ENCODE results near the gene APOBEC3B. TPM values are rescaled to one million over a fixed set of nuclear protein-coding genes. Genes with fewer than 3 reads are reported as not detected.
"Not testable (repeated sequence)": the region's sequence is repeated elsewhere in the genome, so short reads cannot be mapped to it uniquely, and the experiment has no call there.

Gene APOBEC3B
- total and polyA plus RNA-seq, 2 donors (not counting 3 experiments of a cell fraction or from before 2014, with no cell fraction given) = 10.3 to 19.9 TPM

- H3K4me1 ChIP-seq (ENCODE audit: control insufficient read depth, extremely low read depth, insufficient read depth, low read length) = peaks cover 3% of the 10 kb centered on the region
- no peaks in the 10 kb centered on the region for H3K27me3 ChIP-seq (ENCODE audit: control insufficient read depth in 2 of 2, insufficient read depth in 2 of 2, low read length in 2 of 2)
- ChIA-PET CTCF (interaction anchor here (1.1 kb wide), 1 partner anchor 143 kb away, joined by 3 read pairs; no protein-coding TSS in a partner anchor), POLR2A (no interaction called here)
- TF ChIP-seq GATA2 (IDR thresholded peaks at IDR 0.05; ENCODE audit: insufficient read depth, insufficient read length, low read depth, low read length) = no peak
- no peak for TF ChIP-seq POLR2A (IDR thresholded peaks at IDR 0.05; ENCODE audit: low read depth, low read length)
- TF ChIP-seq MYC (IDR thresholded peaks at IDR 0.05; ENCODE audit: low read depth, low read length) = no peak
- TF ChIP-seq MAX (IDR thresholded peaks at IDR 0.05; ENCODE audit: insufficient read depth, insufficient read length) = no peak
- no peak for TF ChIP-seq JUN (IDR thresholded peaks at IDR 0.05; ENCODE audit: borderline replicate concordance, insufficient read depth, insufficient read length, low read depth)
- no peak for TF ChIP-seq FOS (IDR thresholded peaks at IDR 0.05; ENCODE audit: borderline replicate concordance, insufficient read depth, low read length)
- TF ChIP-seq EZH2 (IDR thresholded peaks at IDR 0.05; ENCODE audit: borderline replicate concordance, low read depth, low read length, severe bottlenecking) = no peak
- TF ChIP-seq POLR2AphosphoS5 (IDR thresholded peaks at IDR 0.05; ENCODE audit: insufficient read depth, low read depth, low read length) = no peak
- no peak for TF ChIP-seq CTCF (IDR thresholded peaks at IDR 0.05; ENCODE audit: extremely low read depth in 1 of 2, insufficient read depth in 1 of 2, low read depth in 1 of 2, low read length in 2 of 2)
- dilution Hi-C loops (cut with MboI; ENCODE audit: extremely low pct_ligation_motif_present, low sequenced_read_pairs) = no loop called here
- H3K9me3 ChIP-seq (replicated peaks; ENCODE audit: control insufficient read depth, insufficient read depth, low read length) = no peaks in the 10 kb centered on the region
- DNase-seq (ENCODE audit: low read depth, low spot score) (no peak), FAIRE-seq (no peak)
- H3K79me2 ChIP-seq (ENCODE audit: control insufficient read depth, insufficient read depth, low read length) = no peaks in the 10 kb centered on the region
- H3K27ac ChIP-seq (ENCODE audit: insufficient read depth, low read depth, low read length) = no peak overlapping the region
- no peak overlapping the region for H3K9ac ChIP-seq (replicated peaks; ENCODE audit: extremely low read depth, insufficient read depth, low read length)
- H3K9me1 ChIP-seq (replicated peaks; ENCODE audit: control insufficient read depth, extremely low read depth, insufficient read depth, low read length) = no peaks in the 10 kb centered on the region
- no peak overlapping the region for H3K4me3 ChIP-seq (replicated peaks in 1 of 3; ENCODE audit: insufficient read depth in 1 of 3, low read depth in 1 of 3, low read length in 3 of 3)
- no peaks in the 10 kb centered on the region for H3K36me3 ChIP-seq (ENCODE audit: control insufficient read depth in 2 of 2, extremely low read depth in 1 of 2, insufficient read depth in 2 of 2, low read length in 2 of 2)
- no TSS peak for BruUV-seq (replicated peaks)
- intact Hi-C loops (cut with micrococcal nuclease) = no loop called here
- H2AFZ ChIP-seq (ENCODE audit: low read depth, low read length) = no peak overlapping the region
- H3K4me2 ChIP-seq (ENCODE audit: insufficient read depth, low read length) = no peak overlapping the region
- H4K20me1 ChIP-seq (replicated peaks; ENCODE audit: control insufficient read depth, extremely low read depth, insufficient read depth, low read length) = no peaks in the 10 kb centered on the region
Observed at GRCh38 chr22:39012533-39013511, 30.7 kb downstream of the APOBEC3B start.

- dilution Hi-C loops (cut with MboI; ENCODE audit: extremely low pct_ligation_motif_present, low sequenced_read_pairs); POLR2A ChIA-PET; H3K4me1 ChIP-seq (ENCODE audit: control insufficient read depth, extremely low read depth, insufficient read depth, low read length); H3K4me2 ChIP-seq (ENCODE audit: insufficient read depth, low read length); intact Hi-C loops (cut with micrococcal nuclease); H3K27me3 ChIP-seq (ENCODE audit: control insufficient read depth in 2 of 2, insufficient read depth in 2 of 2, low read length in 2 of 2); H4K20me1 ChIP-seq (replicated peaks; ENCODE audit: control insufficient read depth, extremely low read depth, insufficient read depth, low read length); H3K36me3 ChIP-seq (ENCODE audit: control insufficient read depth in 2 of 2, extremely low read depth in 1 of 2, insufficient read depth in 2 of 2, low read length in 2 of 2); BruUV-seq (replicated peaks); H3K27ac ChIP-seq (ENCODE audit: insufficient read depth, low read depth, low read length); DNase-seq (ENCODE audit: low read depth, low spot score); H3K9ac ChIP-seq (replicated peaks; ENCODE audit: extremely low read depth, insufficient read depth, low read length); H3K9me1 ChIP-seq (replicated peaks; ENCODE audit: control insufficient read depth, extremely low read depth, insufficient read depth, low read length); H3K9me3 ChIP-seq (replicated peaks; ENCODE audit: control insufficient read depth, insufficient read depth, low read length); H3K79me2 ChIP-seq (ENCODE audit: control insufficient read depth, insufficient read depth, low read length); H3K4me3 ChIP-seq (replicated peaks in 1 of 3; ENCODE audit: insufficient read depth in 1 of 3, low read depth in 1 of 3, low read length in 3 of 3): not testable (repeated sequence)
- peak; percentile 21 for FAIRE-seq
- CTCF ChIA-PET = interaction anchor here (1.1 kb wide), 1 partner anchor 144 kb away, joined by 3 read pairs; no protein-coding TSS in a partner anchor
- H2AFZ ChIP-seq (ENCODE audit: low read depth, low read length) = peak overlapping the region; percentile 96
Observed at GRCh38 chr22:39013561-39013941, 31.4 kb downstream of the APOBEC3B start.
